Upper lobe of left lung (tissue), 6 donors: ENCODE data around the gene RLN1. TPM values are rescaled to one million over a fixed set of nuclear protein-coding genes. Genes with fewer than 3 reads are reported as not detected.

Source experiments
- ATAC-seq, 2 donors: fragments of 200-7000 bp; cut with Tn5 transposase; one replicate each; pipeline ENCODE4 v1.9.1; 2022; ENCODE audit warnings: mild to moderate bottlenecking in 2 of 2, moderate library complexity in 2 of 2; ENCODE audit not compliant: low FRiP score in 2 of 2
- DNase-seq, 2 donors: peaks; one replicate each; pipeline ENCODE4 v3.0.0-alpha.2; 2019 to 2020
- H3K27ac ChIP-seq, 4 donors: fragments of 200-600 bp; sonication (generic); one replicate each; pipeline ENCODE4 v1.5.1; 2016 to 2019
- H3K27me3 ChIP-seq, 4 donors: fragments of 200-600 bp; sonication (generic); one replicate each; pipeline ENCODE4 v1.5.1; 2017 to 2019
- H3K36me3 ChIP-seq, 4 donors: fragments of 200-600 bp; sonication (generic); one replicate each; pipeline ENCODE4 v1.5.1; 2016 to 2019
- H3K4me1 ChIP-seq, 4 donors: fragments of 200-600 bp; sonication (generic); one replicate each; pipeline ENCODE4 v1.5.1; 2018 to 2019
- H3K4me3 ChIP-seq, 4 donors: fragments of 200-600 bp; sonication (generic); one replicate each; pipeline ENCODE4 v1.5.1; 2017 to 2019; ENCODE audit warnings: mild to moderate bottlenecking in 2 of 4, moderate library complexity in 1 of 4
- H3K9me3 ChIP-seq, 4 donors: fragments of 200-600 bp; sonication (generic); one replicate each; pipeline ENCODE4 v1.5.1; 2018 to 2019
- EP300 ChIP-seq, 4 donors: sonication (generic); formaldehyde crosslinking; IDR thresholded peaks; one replicate each; pipeline ENCODE4 v1.5.1; 2017; ENCODE audit warnings: antibody characterized with exemption in 4 of 4, control low read depth in 2 of 4
- POLR2A ChIP-seq, 4 donors: fragments of 450-650 bp; IDR thresholded peaks; one replicate each; pipeline ENCODE4 v1.5.1; 2016 to 2017; ENCODE audit warnings: antibody characterized with exemption in 4 of 4, mild to moderate bottlenecking in 2 of 4
- POLR2AphosphoS5 ChIP-seq, 2 donors: sonication (generic); formaldehyde crosslinking; IDR thresholded peaks; one replicate each; pipeline ENCODE4 v1.5.1; 2017; ENCODE audit warnings: antibody characterized with exemption in 2 of 2
- WGBS, 2 donors: methylation state at CpG; one replicate each; pipeline ENCODE4 v1.1.5; 2017 to 2018; 5-methylcytosine and 5-hydroxymethylcytosine counted together
- total RNA-seq, 6 donors: library from RNA; depleted of rRNA in 4 of 6; stranded (reverse); fragments of >200 nt in 4 of 6; gene quantifications; one replicate each; pipeline versions ENCODE4 v1.1.0 to v1.2.1, GENCODE V29; 2016 to 2021
- TF ChIP-seq, protein P1 (sequence below), 6 experiments: fragments of 450-650 bp in 4 of 6; fragments of 200-600 bp in 2 of 6; sonication (generic) in 2 of 6; IDR thresholded peaks; one replicate each; pipeline ENCODE4 v1.5.1; 2016 to 2019; ENCODE audit warnings: antibody characterized with exemption in 6 of 6
- donor health status: DM: no; HTN: no; CAD: no; lungs with moderate emphysema.
- donor health status: DM: no; HTN: yes; CAD: no; lungs with severe emphysema.

Gene RLN1
- total RNA-seq, 6 donors from 2014 or later, result not detected

DNA sequence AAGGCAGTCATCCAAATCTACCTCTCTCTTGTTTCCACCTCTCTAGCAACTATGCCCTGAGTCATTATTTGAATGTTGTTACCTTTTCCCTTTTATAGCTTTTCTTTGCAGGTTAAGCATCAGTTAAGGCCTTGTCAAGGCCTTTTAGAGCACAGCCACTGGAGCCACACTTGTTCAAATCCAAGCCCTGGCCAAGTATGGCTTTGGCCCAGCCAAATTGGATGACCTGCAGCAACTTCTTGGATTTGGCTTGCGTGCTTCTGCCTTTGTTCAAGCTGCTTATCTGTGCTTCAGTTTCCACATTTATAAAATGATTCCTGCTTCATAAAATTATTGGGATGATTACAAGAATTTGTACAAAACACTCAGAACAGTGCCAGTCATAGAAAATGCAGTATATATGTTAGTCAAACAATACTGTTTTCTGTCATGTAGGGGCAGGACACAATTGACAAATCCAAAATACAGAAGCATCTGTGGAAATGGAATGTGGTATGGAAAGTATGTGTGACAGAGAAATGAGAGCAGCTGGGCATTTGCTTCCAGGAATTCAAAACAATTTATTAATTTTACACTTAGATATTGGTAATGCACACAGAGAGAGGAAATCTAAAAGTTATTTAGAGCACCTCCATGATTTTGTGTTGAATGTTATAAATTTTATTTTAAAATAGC is 17.9 kb upstream of the RLN1 start:
- ATAC-seq, result no peak
- no peak overlapping the region for H3K27ac ChIP-seq
- no peaks in the 10 kb centered on the region for H3K9me3 ChIP-seq
- no peaks in the 10 kb centered on the region for H3K27me3 ChIP-seq
- DNase-seq, result no peak
- TF ChIP-seq POLR2AphosphoS5 (IDR thresholded peaks at IDR 0.05) (no peak), EP300 (IDR thresholded peaks at IDR 0.05) (no peak), POLR2A (IDR thresholded peaks at IDR 0.05) (no peak)
- TF ChIP-seq, protein P1, sequence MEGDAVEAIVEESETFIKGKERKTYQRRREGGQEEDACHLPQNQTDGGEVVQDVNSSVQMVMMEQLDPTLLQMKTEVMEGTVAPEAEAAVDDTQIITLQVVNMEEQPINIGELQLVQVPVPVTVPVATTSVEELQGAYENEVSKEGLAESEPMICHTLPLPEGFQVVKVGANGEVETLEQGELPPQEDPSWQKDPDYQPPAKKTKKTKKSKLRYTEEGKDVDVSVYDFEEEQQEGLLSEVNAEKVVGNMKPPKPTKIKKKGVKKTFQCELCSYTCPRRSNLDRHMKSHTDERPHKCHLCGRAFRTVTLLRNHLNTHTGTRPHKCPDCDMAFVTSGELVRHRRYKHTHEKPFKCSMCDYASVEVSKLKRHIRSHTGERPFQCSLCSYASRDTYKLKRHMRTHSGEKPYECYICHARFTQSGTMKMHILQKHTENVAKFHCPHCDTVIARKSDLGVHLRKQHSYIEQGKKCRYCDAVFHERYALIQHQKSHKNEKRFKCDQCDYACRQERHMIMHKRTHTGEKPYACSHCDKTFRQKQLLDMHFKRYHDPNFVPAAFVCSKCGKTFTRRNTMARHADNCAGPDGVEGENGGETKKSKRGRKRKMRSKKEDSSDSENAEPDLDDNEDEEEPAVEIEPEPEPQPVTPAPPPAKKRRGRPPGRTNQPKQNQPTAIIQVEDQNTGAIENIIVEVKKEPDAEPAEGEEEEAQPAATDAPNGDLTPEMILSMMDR (IDR thresholded peaks at IDR 0.05), result no peak
- H3K36me3 ChIP-seq, result peaks cover 0 to 14% (median 0%) of the 10 kb centered on the region in 4 donors
- H3K4me3 ChIP-seq, result no peak overlapping the region
- WGBS, 2 donors, result 89 to 91% methylated on average over 1 of the region's 1 CpG
- H3K4me1 ChIP-seq, result no peaks in the 10 kb centered on the region

DNA sequence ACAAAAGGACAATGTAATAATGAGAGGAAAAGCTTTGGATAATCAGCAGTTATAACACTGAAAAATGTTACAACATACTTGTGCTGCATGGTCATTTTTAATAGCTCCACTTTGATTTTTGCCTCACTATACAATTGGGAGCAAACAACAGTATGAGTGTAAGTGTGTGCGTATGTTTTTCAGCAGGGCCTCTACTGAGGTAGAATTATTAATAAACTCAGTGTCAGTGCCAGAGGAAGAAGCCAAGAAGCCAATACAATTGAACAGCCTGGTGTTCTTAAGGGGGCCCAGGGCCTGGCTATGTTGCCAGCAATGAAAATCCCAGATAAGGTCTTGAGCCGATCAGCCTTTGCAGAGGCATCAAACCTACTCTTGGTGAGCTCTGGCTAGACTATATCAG is 16.1 kb upstream of the RLN1 start:
- Histone ChIP-seq H3K36me3 (peaks cover 0 to 14% (median 0%) of the 10 kb centered on the region in 4 donors), H3K4me3 (no peak overlapping the region), H3K4me1 (no peaks in the 10 kb centered on the region), H3K9me3 (no peaks in the 10 kb centered on the region), H3K27ac (no peak overlapping the region), H3K27me3 (no peaks in the 10 kb centered on the region)
- no peak for TF ChIP-seq POLR2A (IDR thresholded peaks at IDR 0.05)
- TF ChIP-seq EP300 (IDR thresholded peaks at IDR 0.05), result no peak
- TF ChIP-seq POLR2AphosphoS5 (IDR thresholded peaks at IDR 0.05), result no peak
- TF ChIP-seq, protein P1 (IDR thresholded peaks at IDR 0.05), result no peak
- WGBS, 2 donors, result 89 to 94% methylated on average over 2 of the region's 2 CpGs
- no peak for ATAC-seq
- no peak for DNase-seq

GRCh38 chr9:5355226-5355625 is 15.6 kb upstream of the RLN1 start:
- 97 to 98% methylated on average over 1 of the region's 1 CpG for WGBS, 2 donors
- TF ChIP-seq EP300 (IDR thresholded peaks at IDR 0.05) (no peak), POLR2AphosphoS5 (IDR thresholded peaks at IDR 0.05) (no peak), POLR2A (IDR thresholded peaks at IDR 0.05) (no peak)
- TF ChIP-seq, protein P1 (IDR thresholded peaks at IDR 0.05), result no peak
- Histone ChIP-seq H3K27me3 (no peaks in the 10 kb centered on the region), H3K4me3 (no peak overlapping the region), H3K27ac (no peak overlapping the region), H3K9me3 (no peaks in the 10 kb centered on the region), H3K36me3 (peaks cover 0 to 10% (median 0%) of the 10 kb centered on the region in 4 donors), H3K4me1 (no peaks in the 10 kb centered on the region)
- ATAC-seq, result no peak
- no peak for DNase-seq

DNA sequence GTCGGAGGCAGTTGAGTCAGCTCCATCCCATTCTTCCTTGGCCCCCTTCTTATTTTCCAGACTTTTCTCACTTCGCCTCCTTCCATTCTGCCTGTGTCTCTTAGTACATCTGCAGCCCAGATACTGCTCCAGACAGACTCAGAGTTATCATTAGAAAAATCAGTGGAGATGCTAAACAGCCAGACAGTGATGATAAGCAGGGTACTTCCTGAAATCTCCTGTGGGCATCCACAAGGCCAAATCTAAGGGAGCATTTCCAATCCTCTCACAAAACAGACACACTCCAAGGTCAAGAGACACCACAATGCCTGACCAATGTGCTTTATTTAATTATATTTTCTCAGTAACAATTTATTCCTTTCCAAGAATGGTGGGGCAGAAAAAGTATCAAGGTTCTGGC is 14.5 kb upstream of the RLN1 start:
- Histone ChIP-seq H3K9me3 (no peaks in the 10 kb centered on the region), H3K4me3 (no peak overlapping the region), H3K4me1 (no peaks in the 10 kb centered on the region), H3K27me3 (no peaks in the 10 kb centered on the region), H3K27ac (no peak overlapping the region), H3K36me3 (peaks cover 0 to 10% (median 0%) of the 10 kb centered on the region in 4 donors)
- no peak for ATAC-seq
- TF ChIP-seq POLR2AphosphoS5 (IDR thresholded peaks at IDR 0.05), result no peak
- no peak for TF ChIP-seq EP300 (IDR thresholded peaks at IDR 0.05)
- TF ChIP-seq, protein P1 (IDR thresholded peaks at IDR 0.05), result no peak
- no peak for TF ChIP-seq POLR2A (IDR thresholded peaks at IDR 0.05)
- no peak for DNase-seq
- WGBS, 2 donors, result 83 to 95% methylated on average over 2 of the region's 2 CpGs
